ENCODE data around the gene PFN4. TPM values are rescaled to one million over a fixed set of nuclear protein-coding genes. Genes with fewer than 3 reads are reported as not detected.
"Not testable (repeated sequence)": the region's sequence is repeated elsewhere in the genome, so short reads cannot be mapped to it uniquely, and the experiment has no call there.

PFN4 gene
- polyA plus RNA-seq, 2 of the 4 experiments (the other 2 are of a cell fraction): 1.6 to 2.3 TPM

DNA sequence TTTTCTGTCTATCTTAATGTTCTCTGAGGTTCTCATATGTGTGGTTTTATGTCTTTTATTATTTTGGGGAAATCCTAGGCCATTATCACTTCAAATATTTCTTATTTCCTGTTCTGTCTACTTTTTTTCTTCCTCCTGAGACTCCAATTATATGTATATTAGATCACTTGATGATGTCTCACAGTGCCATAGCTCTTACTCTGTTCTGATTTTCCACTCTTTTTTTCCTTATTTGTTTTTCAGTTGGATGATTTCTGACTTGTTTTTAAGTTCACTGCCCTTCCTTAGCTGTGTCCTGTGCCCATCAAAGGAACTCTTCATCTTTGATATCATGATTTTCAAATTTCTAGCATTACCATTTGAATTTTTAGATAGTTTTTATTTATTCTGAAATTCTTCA is 24.2 kb upstream of the PFN4 start:
- no peak overlapping the region for H3K4me3 ChIP-seq
- POLR2A ChIA-PET: no interaction called here
- H3K27ac ChIP-seq: no peak overlapping the region
- DNase-seq (ENCODE audit: low read depth in 1 of 2, low spot score in 1 of 2) (peak in 1 of 2 experiments; percentile 12), FAIRE-seq (no peak), ATAC-seq (no peak)
- no peak overlapping the region for H3K4me2 ChIP-seq
- no peaks in the 10 kb centered on the region for H3K4me1 ChIP-seq
- CTCF ChIA-PET: no interaction called here
- TF ChIP-seq HOXA7 (CRISPR knock-in tag; IDR thresholded peaks at IDR 0.05) (no peak), JUNB (IDR thresholded peaks at IDR 0.05) (no peak), KDM5A (IDR thresholded peaks at IDR 0.05) (no peak), TFCP2L1 (CRISPR knock-in tag; IDR thresholded peaks at IDR 0.05) (no peak), EHF (CRISPR knock-in tag; IDR thresholded peaks at IDR 0.05) (no peak), EP300 (IDR thresholded peaks at IDR 0.05) (no peak), POLR2A (IDR thresholded peaks at IDR 0.05; ENCODE audit: low read length) (no peak), NFE2L2 (conservative IDR thresholded peaks at IDR 0.05; ENCODE audit: low read length) (no peak), CTCF (IDR thresholded peaks at IDR 0.05) (no peak), KDM1A (IDR thresholded peaks at IDR 0.05; ENCODE audit: low read depth) (no peak), MAX (IDR thresholded peaks at IDR 0.05) (no peak), FOXS1 (CRISPR knock-in tag; IDR thresholded peaks at IDR 0.05) (no peak), ATOH8 (CRISPR knock-in tag; IDR thresholded peaks at IDR 0.05; ENCODE audit: low read depth) (no peak), SREBF2 (IDR thresholded peaks at IDR 0.05) (no peak), ZSCAN20 (CRISPR knock-in tag; IDR thresholded peaks at IDR 0.05) (no peak), RNF2 (IDR thresholded peaks at IDR 0.05; ENCODE audit: borderline replicate concordance, low read depth) (no peak)
- TF ChIP-seq, protein P1, sequence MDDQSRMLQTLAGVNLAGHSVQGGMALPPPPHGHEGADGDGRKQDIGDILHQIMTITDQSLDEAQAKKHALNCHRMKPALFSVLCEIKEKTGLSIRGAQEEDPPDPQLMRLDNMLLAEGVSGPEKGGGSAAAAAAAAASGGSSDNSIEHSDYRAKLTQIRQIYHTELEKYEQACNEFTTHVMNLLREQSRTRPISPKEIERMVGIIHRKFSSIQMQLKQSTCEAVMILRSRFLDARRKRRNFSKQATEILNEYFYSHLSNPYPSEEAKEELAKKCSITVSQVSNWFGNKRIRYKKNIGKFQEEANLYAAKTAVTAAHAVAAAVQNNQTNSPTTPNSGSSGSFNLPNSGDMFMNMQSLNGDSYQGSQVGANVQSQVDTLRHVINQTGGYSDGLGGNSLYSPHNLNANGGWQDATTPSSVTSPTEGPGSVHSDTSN (IDR thresholded peaks at IDR 0.05): no peak
- peaks cover 19% of the 10 kb centered on the region for H3K9me3 ChIP-seq

GRCh38 chr2:24140305-24140704 is 17.2 kb upstream of the PFN4 start:
- H3K4me3 ChIP-seq; ATAC-seq; POLR2A ChIA-PET; H3K4me1 ChIP-seq; H3K4me2 ChIP-seq; FAIRE-seq; DNase-seq (ENCODE audit: low read depth in 1 of 2, low spot score in 1 of 2); H3K9me3 ChIP-seq; H3K27ac ChIP-seq: not testable (repeated sequence)
- CTCF ChIA-PET: interaction anchor here (0.6 to 1.6 kb wide), 3 partner anchors 16 to 591 kb away, joined by 3 to 5 read pairs (median 4); no protein-coding TSS in a partner anchor
- WGBS (ENCODE audit: missing lambda C conversion rate): 92% methylated on average over 5 of the region's 5 CpGs

DNA sequence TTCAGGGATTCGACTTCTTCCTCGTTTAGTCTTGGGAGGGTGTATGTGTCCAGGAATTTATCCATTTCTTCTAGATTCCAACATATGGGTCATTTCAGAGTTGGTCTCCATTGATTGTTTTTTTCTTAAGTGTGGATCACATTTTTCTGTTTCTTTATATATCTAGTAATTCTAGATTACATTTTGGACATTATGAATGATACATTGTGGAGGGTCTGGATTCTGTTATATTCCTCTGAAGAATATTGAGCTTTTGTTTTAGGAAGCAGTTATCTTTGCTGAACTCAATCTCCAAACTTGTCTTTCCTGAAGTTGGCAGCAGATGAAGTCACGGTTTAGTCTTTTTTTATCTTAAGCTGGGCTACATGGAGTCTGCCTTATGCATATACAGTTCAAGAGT is 9.4 kb upstream of the PFN4 start:
- CTCF ChIA-PET: interaction anchor here (0.7 to 1.2 kb wide), 2 partner anchors 48 to 781 kb away, joined by 3 read pairs; partner anchors contain the start of gene TP53I3
- Histone ChIP-seq H3K4me3 (no peak overlapping the region), H3K4me1 (no peaks in the 10 kb centered on the region), H3K9me3 (peaks cover 9% of the 10 kb centered on the region; the same call in 1 of the 3 replicates), H3K4me2 (no peak overlapping the region), H3K27ac (no peak overlapping the region)
- no peak for ATAC-seq
- no peak for FAIRE-seq
- TF ChIP-seq HEYL (CRISPR knock-in tag; IDR thresholded peaks at IDR 0.05): no peak
- POLR2A ChIA-PET: no interaction called here
- WGBS (ENCODE audit: missing lambda C conversion rate): 80% methylated on average over 3 of the region's 3 CpGs
- no peak for DNase-seq (ENCODE audit: low read depth in 1 of 2, low spot score in 1 of 2)

- FAIRE-seq: no peak
- Histone ChIP-seq H3K4me3 (no peak overlapping the region), H3K4me2 (no peak overlapping the region), H3K9me3 (no peaks in the 10 kb centered on the region), H3K27ac (no peak overlapping the region), H3K4me1 (peaks cover 13% of the 10 kb centered on the region; the same call in 1 of the 3 replicates)
- 82% methylated on average over 1 of the region's 1 CpG for WGBS (ENCODE audit: missing lambda C conversion rate)
- CTCF ChIA-PET: interaction anchor here (2.7 to 8.3 kb wide), 2 partner anchors 15 to 42 kb away, joined by 12 to 75 read pairs; partner anchors contain the start of gene TP53I3
- no peak for DNase-seq (ENCODE audit: low read depth in 1 of 2, low spot score in 1 of 2)
- TF ChIP-seq CBX2 (IDR thresholded peaks at IDR 0.05; ENCODE audit: borderline replicate concordance, low read depth): no peak
- TF ChIP-seq HDAC2 (IDR thresholded peaks at IDR 0.05): no peak
- no peak for TF ChIP-seq KDM1A (IDR thresholded peaks at IDR 0.05; ENCODE audit: low read depth)
- TF ChIP-seq EHF (CRISPR knock-in tag; IDR thresholded peaks at IDR 0.05): no peak
- ATAC-seq: no peak
- POLR2A ChIA-PET: no interaction called here
Measured at GRCh38 chr2:24125956-24126355, 2.8 kb upstream of the PFN4 start.
